ENCODE data around the gene MAPKAP1. TPM values are rescaled to one million over a fixed set of nuclear protein-coding genes. Genes with fewer than 3 reads are reported as not detected.

MAPKAP1 gene
- total RNA-seq, 1 donor from 2014 or later, result 70.7 TPM

DNA sequence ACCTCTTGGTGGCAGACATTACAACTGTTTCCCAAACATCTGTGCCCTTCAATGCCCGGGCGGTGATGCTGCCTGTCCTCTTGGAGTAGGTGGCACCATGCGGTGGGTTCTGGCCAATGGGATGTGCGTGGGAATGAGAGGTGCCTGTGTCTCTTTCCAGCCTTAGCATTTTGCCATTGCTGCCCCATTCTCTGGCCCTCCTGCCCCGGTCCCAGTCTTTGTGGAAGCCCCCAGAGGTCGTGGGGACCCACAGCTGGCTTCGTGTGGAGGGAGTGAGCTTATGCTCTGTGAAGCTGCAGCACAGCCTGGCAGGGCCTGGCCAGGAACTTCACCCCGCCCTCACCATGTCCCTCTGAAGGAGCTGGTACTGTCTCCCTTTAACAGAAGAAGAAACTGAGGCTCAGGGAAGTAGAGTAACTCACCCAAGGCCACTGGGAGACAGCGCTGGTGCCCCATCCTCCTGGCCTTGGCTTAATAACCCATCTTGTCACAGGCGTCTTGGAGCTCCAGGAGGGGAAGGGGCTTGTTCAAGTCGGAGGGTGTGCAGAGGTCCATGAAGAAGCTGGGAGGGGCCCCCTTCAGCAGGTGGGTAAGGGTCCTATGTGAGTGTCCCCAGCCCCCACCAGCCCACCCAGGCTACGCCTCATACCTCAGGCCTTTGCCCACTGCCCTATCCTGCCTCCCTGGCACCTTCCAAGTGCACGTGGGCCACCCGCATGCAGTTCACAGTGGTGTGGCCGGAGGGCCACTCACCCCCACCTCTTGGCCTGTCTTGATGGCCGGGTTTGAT lies 271.8 kb downstream of the MAPKAP1 start:
- Histone ChIP-seq H3K36me3 (peaks cover 0 to 28% of the 10 kb centered on the region in 2 donors), H3K9me3 (no peaks in the 10 kb centered on the region), H3K27ac (no peak overlapping the region), H3K4me3 (no peak overlapping the region), H3K4me1 (no peaks in the 10 kb centered on the region), H3K27me3 (no peaks in the 10 kb centered on the region)
- intact Hi-C loops (cut with DNase I), result no loop called here
- DNase-seq (ENCODE audit: extremely low spot score in 2 of 2), result no peak
- TF ChIP-seq, protein P1, sequence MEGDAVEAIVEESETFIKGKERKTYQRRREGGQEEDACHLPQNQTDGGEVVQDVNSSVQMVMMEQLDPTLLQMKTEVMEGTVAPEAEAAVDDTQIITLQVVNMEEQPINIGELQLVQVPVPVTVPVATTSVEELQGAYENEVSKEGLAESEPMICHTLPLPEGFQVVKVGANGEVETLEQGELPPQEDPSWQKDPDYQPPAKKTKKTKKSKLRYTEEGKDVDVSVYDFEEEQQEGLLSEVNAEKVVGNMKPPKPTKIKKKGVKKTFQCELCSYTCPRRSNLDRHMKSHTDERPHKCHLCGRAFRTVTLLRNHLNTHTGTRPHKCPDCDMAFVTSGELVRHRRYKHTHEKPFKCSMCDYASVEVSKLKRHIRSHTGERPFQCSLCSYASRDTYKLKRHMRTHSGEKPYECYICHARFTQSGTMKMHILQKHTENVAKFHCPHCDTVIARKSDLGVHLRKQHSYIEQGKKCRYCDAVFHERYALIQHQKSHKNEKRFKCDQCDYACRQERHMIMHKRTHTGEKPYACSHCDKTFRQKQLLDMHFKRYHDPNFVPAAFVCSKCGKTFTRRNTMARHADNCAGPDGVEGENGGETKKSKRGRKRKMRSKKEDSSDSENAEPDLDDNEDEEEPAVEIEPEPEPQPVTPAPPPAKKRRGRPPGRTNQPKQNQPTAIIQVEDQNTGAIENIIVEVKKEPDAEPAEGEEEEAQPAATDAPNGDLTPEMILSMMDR (IDR thresholded peaks at IDR 0.05), result no peak
- TF ChIP-seq POLR2AphosphoS5 (IDR thresholded peaks at IDR 0.05; ENCODE audit: insufficient read depth in 1 of 2, low read depth in 1 of 2) (no peak), POLR2A (IDR thresholded peaks at IDR 0.05) (no peak)

DNA sequence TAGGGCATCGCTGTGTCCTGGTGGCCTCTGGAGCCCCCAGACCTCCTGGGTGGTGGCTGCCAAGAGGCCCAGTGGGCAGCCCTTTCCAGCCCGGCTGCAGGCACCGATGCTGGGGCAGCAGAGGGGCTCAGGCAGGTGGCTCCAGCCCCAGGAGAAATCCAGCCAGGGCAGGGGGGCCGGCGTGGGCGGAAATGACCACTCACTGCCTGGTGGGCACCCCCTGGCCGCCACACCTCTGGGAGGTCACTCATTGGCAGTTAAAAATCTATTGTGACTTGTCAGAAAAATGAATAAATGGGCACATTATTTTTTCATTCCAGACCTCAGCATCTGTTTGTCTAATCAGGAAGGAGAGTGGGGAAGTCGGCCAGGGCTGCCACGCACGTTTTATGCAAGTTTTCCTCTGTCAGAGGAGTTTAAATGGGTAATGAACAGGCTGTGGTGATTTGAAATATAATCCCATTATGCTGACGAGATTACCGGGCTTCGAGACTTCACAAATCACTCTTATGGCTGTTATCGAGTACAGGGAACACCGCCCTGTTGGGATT lies 273.5 kb downstream of the MAPKAP1 start:
- intact Hi-C loops (cut with DNase I), result no loop called here
- no peak overlapping the region for H3K4me3 ChIP-seq
- DNase-seq (ENCODE audit: extremely low spot score in 2 of 2), result no peak
- H3K36me3 ChIP-seq, result peaks cover 0 to 16% of the 10 kb centered on the region in 2 donors
- no peaks in the 10 kb centered on the region for H3K9me3 ChIP-seq
- H3K27me3 ChIP-seq, result no peaks in the 10 kb centered on the region
- H3K4me1 ChIP-seq, result no peaks in the 10 kb centered on the region
- H3K27ac ChIP-seq, result no peak overlapping the region
- no peak for TF ChIP-seq POLR2A (IDR thresholded peaks at IDR 0.05)
- TF ChIP-seq, protein P1 (IDR thresholded peaks at IDR 0.05), result no peak
- no peak for TF ChIP-seq POLR2AphosphoS5 (IDR thresholded peaks at IDR 0.05; ENCODE audit: insufficient read depth in 1 of 2, low read depth in 1 of 2)

DNA sequence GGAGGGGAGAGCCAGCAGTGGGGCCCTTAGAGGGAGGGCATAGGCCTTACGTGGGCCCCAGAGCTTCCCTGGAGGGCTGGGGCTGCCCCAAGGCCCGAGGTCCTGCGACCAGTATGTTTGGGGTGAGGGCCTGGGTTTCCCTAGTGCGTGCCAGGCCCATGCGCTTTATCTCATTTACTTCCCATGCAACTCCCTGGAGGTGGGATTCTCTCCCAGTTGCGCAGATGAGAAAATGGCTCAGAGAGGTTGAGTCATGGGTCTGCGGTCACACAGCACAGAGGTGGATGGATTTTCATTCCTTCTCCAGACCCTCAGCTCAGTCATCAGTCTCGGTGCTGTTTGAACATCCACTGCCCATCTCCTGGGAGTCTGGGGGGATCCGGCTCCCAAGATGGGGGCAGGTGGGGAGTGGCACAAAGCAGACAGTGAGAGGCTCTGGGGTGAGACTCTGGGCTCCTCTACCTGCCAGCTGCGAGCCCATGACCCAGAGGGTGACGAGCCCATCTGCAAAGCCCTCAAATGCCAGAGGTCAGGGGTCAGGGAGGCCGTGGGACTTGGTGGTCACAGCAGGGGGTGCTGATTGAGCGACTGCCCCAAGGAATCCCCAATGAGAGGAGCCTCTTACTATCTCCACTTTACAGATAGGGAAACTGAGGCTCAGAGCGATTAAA lies 274.2 kb downstream of the MAPKAP1 start:
- Histone ChIP-seq H3K9me3 (no peaks in the 10 kb centered on the region), H3K27ac (no peak overlapping the region), H3K4me3 (no peak overlapping the region), H3K4me1 (no peaks in the 10 kb centered on the region), H3K27me3 (no peaks in the 10 kb centered on the region), H3K36me3 (peaks cover 0 to 9% of the 10 kb centered on the region in 2 donors)
- intact Hi-C loops (cut with DNase I), result no loop called here
- DNase-seq (ENCODE audit: extremely low spot score in 2 of 2), result no peak
- TF ChIP-seq POLR2AphosphoS5 (IDR thresholded peaks at IDR 0.05; ENCODE audit: insufficient read depth in 1 of 2, low read depth in 1 of 2) (no peak), POLR2A (IDR thresholded peaks at IDR 0.05) (no peak)
- TF ChIP-seq, protein P1 (IDR thresholded peaks at IDR 0.05), result no peak

DNA sequence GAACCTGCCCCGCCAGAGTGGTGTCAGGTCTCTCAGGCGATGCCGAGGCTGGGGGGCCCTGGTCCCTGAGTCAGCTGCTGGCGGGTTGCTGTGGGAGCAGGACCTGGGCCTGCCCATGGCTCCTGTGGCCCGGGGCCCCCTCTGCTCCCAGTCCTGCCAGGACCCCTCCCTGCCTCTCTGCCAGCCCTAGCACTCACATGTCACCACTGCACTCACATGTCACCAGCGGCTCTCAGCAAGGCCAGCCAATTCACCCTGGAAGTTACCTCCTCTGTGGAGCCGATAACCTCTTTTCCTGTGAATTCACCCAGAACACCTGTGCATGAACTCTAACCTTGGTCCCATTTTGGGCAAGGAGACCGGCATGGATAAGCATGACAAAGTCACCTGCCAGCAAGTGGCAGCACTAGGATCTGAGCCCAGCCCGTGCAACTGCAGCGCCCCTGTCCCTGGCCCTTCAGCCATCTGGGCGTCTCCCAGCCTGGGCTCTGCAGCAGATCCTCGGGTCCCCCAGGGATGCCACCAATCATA lies 275.2 kb downstream of the MAPKAP1 start:
- H3K27ac ChIP-seq, result no peak overlapping the region
- no peaks in the 10 kb centered on the region for H3K4me1 ChIP-seq
- TF ChIP-seq, protein P1 (IDR thresholded peaks at IDR 0.05), result no peak
- TF ChIP-seq POLR2AphosphoS5 (IDR thresholded peaks at IDR 0.05; ENCODE audit: insufficient read depth in 1 of 2, low read depth in 1 of 2) (no peak), POLR2A (IDR thresholded peaks at IDR 0.05) (no peak)
- H3K4me3 ChIP-seq, result no peak overlapping the region
- intact Hi-C loops (cut with DNase I), result no loop called here
- H3K9me3 ChIP-seq, result no peaks in the 10 kb centered on the region
- H3K27me3 ChIP-seq, result no peaks in the 10 kb centered on the region
- H3K36me3 ChIP-seq, result peaks cover 0 to 3% of the 10 kb centered on the region in 2 donors
- no peak for DNase-seq (ENCODE audit: extremely low spot score in 2 of 2)

Data from vagina (tissue), 2 donors.